Measurements from ENCODE around the gene FOXK1.

The FOXK1 gene

GRCh38 chr7:4742852-4743251, 60.8 kb downstream of the FOXK1 start:
- Mint-ChIP-seq H3K36me3 (ENCODE audit: low read depth) (peaks cover 52% of the 10 kb centered on the region), H3K4me3 (no peak overlapping the region), H3K27ac (peak overlapping the region; percentile 95), H3K9me3 (no peaks in the 10 kb centered on the region), H3K4me1 (ENCODE audit: low read depth) (peaks cover 61% of the 10 kb centered on the region), H3K27me3 (no peaks in the 10 kb centered on the region)
- intact Hi-C loops (cut with micrococcal nuclease): no loop called here

GRCh38 chr7:4744391-4745264, 62.5 kb downstream of the FOXK1 start:
- intact Hi-C loops (cut with micrococcal nuclease): loop anchor here (2.0 to 5.0 kb wide), 4 partner anchors 18 to 102 kb away; partner anchors contain the start of gene AP5Z1
- H3K9me3 Mint-ChIP-seq: no peaks in the 10 kb centered on the region
- H3K27me3 Mint-ChIP-seq: no peaks in the 10 kb centered on the region
- peak overlapping the region; percentile 75 for H3K4me3 Mint-ChIP-seq
- H3K27ac Mint-ChIP-seq: peak overlapping the region; percentile 95
- H3K4me1 Mint-ChIP-seq (ENCODE audit: low read depth): peaks cover 63% of the 10 kb centered on the region
- H3K36me3 Mint-ChIP-seq (ENCODE audit: low read depth): peaks cover 70% of the 10 kb centered on the region

- H3K9me3 Mint-ChIP-seq: no peaks in the 10 kb centered on the region
- H3K36me3 Mint-ChIP-seq (ENCODE audit: low read depth): peaks cover 77% of the 10 kb centered on the region
These were observed 63.3 kb downstream of the FOXK1 start for GRCh38 chr7:4745265-4745919.

GRCh38 chr7:4745971-4746919, 64.2 kb downstream of the FOXK1 start:
- Mint-ChIP-seq H3K4me1 (ENCODE audit: low read depth) (peaks cover 58% of the 10 kb centered on the region), H3K4me3 (peak overlapping the region; percentile 75), H3K36me3 (ENCODE audit: low read depth) (peaks cover 77% of the 10 kb centered on the region), H3K27me3 (no peaks in the 10 kb centered on the region), H3K27ac (peak overlapping the region; percentile 95), H3K9me3 (no peaks in the 10 kb centered on the region)
- intact Hi-C loops (cut with micrococcal nuclease): loop anchor here (2.0 to 5.0 kb wide), 4 partner anchors 19 to 104 kb away; partner anchors contain the start of gene AP5Z1

More at GRCh38 chr7:4745265-4745919, 63.3 kb downstream of the FOXK1 start:
- intact Hi-C loops (cut with micrococcal nuclease): loop anchor here (2.0 to 5.0 kb wide), 4 partner anchors 19 to 103 kb away; partner anchors contain the start of gene AP5Z1
- Mint-ChIP-seq H3K27me3 (no peaks in the 10 kb centered on the region), H3K4me3 (peak overlapping the region; percentile 75), H3K4me1 (ENCODE audit: low read depth) (peaks cover 58% of the 10 kb centered on the region), H3K27ac (peak overlapping the region; percentile 95)

- Mint-ChIP-seq H3K9me3 (no peaks in the 10 kb centered on the region), H3K27ac (peak overlapping the region; percentile 42), H3K4me3 (no peak overlapping the region), H3K36me3 (ENCODE audit: low read depth) (peaks cover 75% of the 10 kb centered on the region), H3K27me3 (no peaks in the 10 kb centered on the region), H3K4me1 (ENCODE audit: low read depth) (peaks cover 58% of the 10 kb centered on the region)
- intact Hi-C loops (cut with micrococcal nuclease): loop anchor here (5.0 kb wide), 2 partner anchors 35 to 105 kb away; no protein-coding TSS in a partner anchor
These were observed 64.9 kb downstream of the FOXK1 start for GRCh38 chr7:4747013-4747412.

- Mint-ChIP-seq H3K27me3 (no peaks in the 10 kb centered on the region), H3K9me3 (no peaks in the 10 kb centered on the region), H3K27ac (peak overlapping the region; percentile 42), H3K4me3 (no peak overlapping the region), H3K4me1 (ENCODE audit: low read depth) (peaks cover 56% of the 10 kb centered on the region), H3K36me3 (ENCODE audit: low read depth) (peaks cover 75% of the 10 kb centered on the region)
- intact Hi-C loops (cut with micrococcal nuclease): loop anchor here (5.0 kb wide), 2 partner anchors 35 to 105 kb away; no protein-coding TSS in a partner anchor
These were observed 65.7 kb downstream of the FOXK1 start for GRCh38 chr7:4747746-4748145.

GRCh38 chr7:4748231-4748681, 66.2 kb downstream of the FOXK1 start:
- Mint-ChIP-seq H3K4me3 (no peak overlapping the region), H3K27me3 (no peaks in the 10 kb centered on the region), H3K36me3 (ENCODE audit: low read depth) (peaks cover 75% of the 10 kb centered on the region), H3K27ac (peak overlapping the region; percentile 42), H3K4me1 (ENCODE audit: low read depth) (peaks cover 55% of the 10 kb centered on the region), H3K9me3 (no peaks in the 10 kb centered on the region)
- intact Hi-C loops (cut with micrococcal nuclease): loop anchor here (5.0 kb wide), 2 partner anchors 36 to 106 kb away; no protein-coding TSS in a partner anchor

GRCh38 chr7:4749363-4749762, 67.3 kb downstream of the FOXK1 start:
- Mint-ChIP-seq H3K36me3 (ENCODE audit: low read depth) (peaks cover 73% of the 10 kb centered on the region), H3K4me1 (ENCODE audit: low read depth) (peaks cover 47% of the 10 kb centered on the region), H3K9me3 (no peaks in the 10 kb centered on the region), H3K27ac (peak overlapping the region; percentile 42), H3K27me3 (no peaks in the 10 kb centered on the region), H3K4me3 (no peak overlapping the region)
- intact Hi-C loops (cut with micrococcal nuclease): loop anchor here (5.0 kb wide), 2 partner anchors 37 to 107 kb away; no protein-coding TSS in a partner anchor

GRCh38 chr7:4749798-4750197, 67.7 kb downstream of the FOXK1 start:
- Mint-ChIP-seq H3K4me1 (ENCODE audit: low read depth) (peaks cover 42% of the 10 kb centered on the region), H3K27me3 (no peaks in the 10 kb centered on the region), H3K9me3 (no peaks in the 10 kb centered on the region), H3K36me3 (ENCODE audit: low read depth) (peaks cover 77% of the 10 kb centered on the region), H3K4me3 (no peak overlapping the region), H3K27ac (no peak overlapping the region)
- intact Hi-C loops (cut with micrococcal nuclease): loop anchor here (5.0 kb wide), 2 partner anchors 37 to 107 kb away; no protein-coding TSS in a partner anchor

- intact Hi-C loops (cut with micrococcal nuclease): no loop called here
- no peaks in the 10 kb centered on the region for H3K27me3 Mint-ChIP-seq
- H3K4me1 Mint-ChIP-seq (ENCODE audit: low read depth): peaks cover 38% of the 10 kb centered on the region
- no peak overlapping the region for H3K27ac Mint-ChIP-seq
- no peaks in the 10 kb centered on the region for H3K9me3 Mint-ChIP-seq
- H3K36me3 Mint-ChIP-seq (ENCODE audit: low read depth): peaks cover 93% of the 10 kb centered on the region
- no peak overlapping the region for H3K4me3 Mint-ChIP-seq
These were observed 69.4 kb downstream of the FOXK1 start for GRCh38 chr7:4751398-4751947.

- peaks cover 96% of the 10 kb centered on the region for H3K36me3 Mint-ChIP-seq (ENCODE audit: low read depth)
- intact Hi-C loops (cut with micrococcal nuclease): loop anchor here (2.0 kb wide), 1 partner anchor 71 kb away; the partner anchor contains the start of gene FOXK1
- no peak overlapping the region for H3K4me3 Mint-ChIP-seq
- H3K27ac Mint-ChIP-seq: no peak overlapping the region
- no peaks in the 10 kb centered on the region for H3K27me3 Mint-ChIP-seq
- H3K9me3 Mint-ChIP-seq: no peaks in the 10 kb centered on the region
- peaks cover 16% of the 10 kb centered on the region for H3K4me1 Mint-ChIP-seq (ENCODE audit: low read depth)
These were observed 71.7 kb downstream of the FOXK1 start for GRCh38 chr7:4753598-4754432.

- H3K9me3 Mint-ChIP-seq: no peaks in the 10 kb centered on the region
- H3K27ac Mint-ChIP-seq: no peak overlapping the region
- intact Hi-C loops (cut with micrococcal nuclease): loop anchor here (2.0 kb wide), 1 partner anchor 72 kb away; the partner anchor contains the start of gene FOXK1
- H3K27me3 Mint-ChIP-seq: no peaks in the 10 kb centered on the region
- H3K4me1 Mint-ChIP-seq (ENCODE audit: low read depth): peaks cover 9% of the 10 kb centered on the region
- peaks cover 96% of the 10 kb centered on the region for H3K36me3 Mint-ChIP-seq (ENCODE audit: low read depth)
- H3K4me3 Mint-ChIP-seq: no peak overlapping the region
These were observed 72.4 kb downstream of the FOXK1 start for GRCh38 chr7:4754433-4755010.
